ENCODE data around the gene COPB2. TPM values are rescaled to one million over a fixed set of nuclear protein-coding genes. Genes with fewer than 3 reads are reported as not detected.
"Not testable (repeated sequence)": the region's sequence is repeated elsewhere in the genome, so short reads cannot be mapped to it uniquely, and the experiment has no call there.

Gene COPB2
- total and polyA plus RNA-seq, 10 of the 15 experiments (the other 5 are each of a cell fraction or from before 2014, with no cell fraction given): 51.3 to 143 (median 116) TPM

- TF ChIP-seq, protein P1, sequence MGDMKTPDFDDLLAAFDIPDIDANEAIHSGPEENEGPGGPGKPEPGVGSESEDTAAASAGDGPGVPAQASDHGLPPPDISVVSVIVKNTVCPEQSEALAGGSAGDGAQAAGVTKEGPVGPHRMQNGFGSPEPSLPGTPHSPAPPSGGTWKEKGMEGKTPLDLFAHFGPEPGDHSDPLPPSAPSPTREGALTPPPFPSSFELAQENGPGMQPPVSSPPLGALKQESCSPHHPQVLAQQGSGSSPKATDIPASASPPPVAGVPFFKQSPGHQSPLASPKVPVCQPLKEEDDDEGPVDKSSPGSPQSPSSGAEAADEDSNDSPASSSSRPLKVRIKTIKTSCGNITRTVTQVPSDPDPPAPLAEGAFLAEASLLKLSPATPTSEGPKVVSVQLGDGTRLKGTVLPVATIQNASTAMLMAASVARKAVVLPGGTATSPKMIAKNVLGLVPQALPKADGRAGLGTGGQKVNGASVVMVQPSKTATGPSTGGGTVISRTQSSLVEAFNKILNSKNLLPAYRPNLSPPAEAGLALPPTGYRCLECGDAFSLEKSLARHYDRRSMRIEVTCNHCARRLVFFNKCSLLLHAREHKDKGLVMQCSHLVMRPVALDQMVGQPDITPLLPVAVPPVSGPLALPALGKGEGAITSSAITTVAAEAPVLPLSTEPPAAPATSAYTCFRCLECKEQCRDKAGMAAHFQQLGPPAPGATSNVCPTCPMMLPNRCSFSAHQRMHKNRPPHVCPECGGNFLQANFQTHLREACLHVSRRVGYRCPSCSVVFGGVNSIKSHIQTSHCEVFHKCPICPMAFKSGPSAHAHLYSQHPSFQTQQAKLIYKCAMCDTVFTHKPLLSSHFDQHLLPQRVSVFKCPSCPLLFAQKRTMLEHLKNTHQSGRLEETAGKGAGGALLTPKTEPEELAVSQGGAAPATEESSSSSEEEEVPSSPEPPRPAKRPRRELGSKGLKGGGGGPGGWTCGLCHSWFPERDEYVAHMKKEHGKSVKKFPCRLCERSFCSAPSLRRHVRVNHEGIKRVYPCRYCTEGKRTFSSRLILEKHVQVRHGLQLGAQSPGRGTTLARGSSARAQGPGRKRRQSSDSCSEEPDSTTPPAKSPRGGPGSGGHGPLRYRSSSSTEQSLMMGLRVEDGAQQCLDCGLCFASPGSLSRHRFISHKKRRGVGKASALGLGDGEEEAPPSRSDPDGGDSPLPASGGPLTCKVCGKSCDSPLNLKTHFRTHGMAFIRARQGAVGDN (IDR thresholded peaks at IDR 0.05): no peak
- TF ChIP-seq USF2 (IDR thresholded peaks at IDR 0.05; ENCODE audit: borderline replicate concordance, low read depth, low read length) (no peak), BMI1 (IDR thresholded peaks at IDR 0.05; ENCODE audit: borderline replicate concordance) (no peak), SIN3A (IDR thresholded peaks at IDR 0.05; ENCODE audit: low read depth, low read length) (no peak)
Measured at GRCh38 chr3:139414608-139415224, 25.3 kb upstream of the COPB2 start (continued).

- intact Hi-C loops (cut with micrococcal nuclease; ENCODE audit: unreplicated experiment); POLR2A ChIA-PET; H3K27me3 ChIP-seq (replicated peaks in 1 of 2; ENCODE audit: control insufficient read depth in 2 of 2, insufficient read depth in 2 of 2, low read length in 1 of 2); H3K9me3 ChIP-seq (replicated peaks; ENCODE audit: control insufficient read depth, insufficient read depth, low read length); ATAC-seq; H2AFZ ChIP-seq (ENCODE audit: control insufficient read depth, low read depth, low read length); BruUV-seq (replicated peaks); RAD21 ChIA-PET (ENCODE audit: unreplicated experiment); H3K9ac ChIP-seq (ENCODE audit: control insufficient read depth, insufficient read depth, low read length); H3K4me3 ChIP-seq; H3K4me2 ChIP-seq (ENCODE audit: control insufficient read depth, insufficient read depth); H3K36me3 ChIP-seq (ENCODE audit: control insufficient read depth in 2 of 2, insufficient read depth in 2 of 2, low read length in 1 of 2); H4K20me1 ChIP-seq (ENCODE audit: control insufficient read depth, insufficient read depth); H3K79me2 ChIP-seq (ENCODE audit: control insufficient read depth, insufficient read depth, low read length); FAIRE-seq; H3K4me1 ChIP-seq (ENCODE audit: control insufficient read depth, insufficient read depth, low read length); in situ Hi-C loops (cut with MboI); SMC1A ChIA-PET (ENCODE audit: uncharacterized antibody, unreplicated experiment); H3K27ac ChIP-seq (ENCODE audit: control insufficient read depth, insufficient read depth); DNase-seq (ENCODE audit: low read depth, low spot score): not testable (repeated sequence)
- CTCF ChIA-PET: interaction anchor here (1.7 kb wide), 1 partner anchor 12 kb away, joined by 5 read pairs; no protein-coding TSS in a partner anchor
Measured at GRCh38 chr3:139412891-139413290, 23.4 kb upstream of the COPB2 start.

GRCh38 chr3:139401155-139401554, 11.7 kb upstream of the COPB2 start:
- H3K4me1 ChIP-seq (ENCODE audit: control insufficient read depth, insufficient read depth, low read length); H3K36me3 ChIP-seq (ENCODE audit: control insufficient read depth in 2 of 2, insufficient read depth in 2 of 2, low read length in 1 of 2); CTCF ChIA-PET; intact Hi-C loops (cut with micrococcal nuclease; ENCODE audit: unreplicated experiment); BruUV-seq (replicated peaks); H3K4me3 ChIP-seq; H3K4me2 ChIP-seq (ENCODE audit: control insufficient read depth, insufficient read depth); H3K27me3 ChIP-seq (replicated peaks in 1 of 2; ENCODE audit: control insufficient read depth in 2 of 2, insufficient read depth in 2 of 2, low read length in 1 of 2); DNase-seq (ENCODE audit: low read depth, low spot score); H3K79me2 ChIP-seq (ENCODE audit: control insufficient read depth, insufficient read depth, low read length); H3K9me3 ChIP-seq (replicated peaks; ENCODE audit: control insufficient read depth, insufficient read depth, low read length); POLR2A ChIA-PET; SMC1A ChIA-PET (ENCODE audit: uncharacterized antibody, unreplicated experiment); FAIRE-seq; RAD21 ChIA-PET (ENCODE audit: unreplicated experiment); in situ Hi-C loops (cut with MboI); ATAC-seq; H2AFZ ChIP-seq (ENCODE audit: control insufficient read depth, low read depth, low read length); H3K9ac ChIP-seq (ENCODE audit: control insufficient read depth, insufficient read depth, low read length); H3K27ac ChIP-seq (ENCODE audit: control insufficient read depth, insufficient read depth); H4K20me1 ChIP-seq (ENCODE audit: control insufficient read depth, insufficient read depth): not testable (repeated sequence)
- WGBS (ENCODE audit: insufficient coverage, insufficient replicate concordance, low lambda C conversion rate, missing lambda C conversion rate): 63% methylated on average over 2 of the region's 2 CpGs
